ENCODE results near the gene SRL.
A peak's percentile ranks its signal among the peaks of the same experiment; 100 is the strongest.

SRL gene

GRCh38 chr16:4277987-4278513, 36.2 kb upstream of the SRL start:
- FAIRE-seq (no peak), DNase-seq (ENCODE audit: insufficient read length, low spot score) (no peak)
- TF ChIP-seq, protein P1, sequence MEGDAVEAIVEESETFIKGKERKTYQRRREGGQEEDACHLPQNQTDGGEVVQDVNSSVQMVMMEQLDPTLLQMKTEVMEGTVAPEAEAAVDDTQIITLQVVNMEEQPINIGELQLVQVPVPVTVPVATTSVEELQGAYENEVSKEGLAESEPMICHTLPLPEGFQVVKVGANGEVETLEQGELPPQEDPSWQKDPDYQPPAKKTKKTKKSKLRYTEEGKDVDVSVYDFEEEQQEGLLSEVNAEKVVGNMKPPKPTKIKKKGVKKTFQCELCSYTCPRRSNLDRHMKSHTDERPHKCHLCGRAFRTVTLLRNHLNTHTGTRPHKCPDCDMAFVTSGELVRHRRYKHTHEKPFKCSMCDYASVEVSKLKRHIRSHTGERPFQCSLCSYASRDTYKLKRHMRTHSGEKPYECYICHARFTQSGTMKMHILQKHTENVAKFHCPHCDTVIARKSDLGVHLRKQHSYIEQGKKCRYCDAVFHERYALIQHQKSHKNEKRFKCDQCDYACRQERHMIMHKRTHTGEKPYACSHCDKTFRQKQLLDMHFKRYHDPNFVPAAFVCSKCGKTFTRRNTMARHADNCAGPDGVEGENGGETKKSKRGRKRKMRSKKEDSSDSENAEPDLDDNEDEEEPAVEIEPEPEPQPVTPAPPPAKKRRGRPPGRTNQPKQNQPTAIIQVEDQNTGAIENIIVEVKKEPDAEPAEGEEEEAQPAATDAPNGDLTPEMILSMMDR (IDR thresholded peaks at IDR 0.05; ENCODE audit: insufficient read depth, missing control alignments), result no peak

DNA sequence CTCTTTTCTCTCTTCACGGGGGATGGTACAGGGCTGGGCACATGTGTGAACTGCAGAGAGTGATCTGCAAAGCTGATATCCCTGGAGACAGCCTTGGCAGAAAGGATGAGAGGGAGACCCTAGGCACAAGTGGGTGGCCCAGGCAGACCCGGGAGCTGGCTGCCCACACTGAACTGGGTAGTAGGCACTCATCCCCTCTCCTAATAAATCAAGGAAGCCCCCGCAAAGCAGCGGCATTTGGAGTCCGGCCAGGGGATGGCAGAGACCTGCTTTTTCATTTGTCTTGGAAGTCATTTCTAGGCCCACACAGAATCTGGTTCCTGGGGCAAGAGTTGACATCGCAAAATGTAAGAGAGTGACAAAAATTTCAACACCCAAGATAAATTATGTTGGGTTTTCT, 34.0 kb upstream of the SRL start:
- no peak for FAIRE-seq
- no peak for DNase-seq (ENCODE audit: insufficient read length, low spot score)
- TF ChIP-seq, protein P1 (IDR thresholded peaks at IDR 0.05; ENCODE audit: insufficient read depth, missing control alignments), result no peak

DNA sequence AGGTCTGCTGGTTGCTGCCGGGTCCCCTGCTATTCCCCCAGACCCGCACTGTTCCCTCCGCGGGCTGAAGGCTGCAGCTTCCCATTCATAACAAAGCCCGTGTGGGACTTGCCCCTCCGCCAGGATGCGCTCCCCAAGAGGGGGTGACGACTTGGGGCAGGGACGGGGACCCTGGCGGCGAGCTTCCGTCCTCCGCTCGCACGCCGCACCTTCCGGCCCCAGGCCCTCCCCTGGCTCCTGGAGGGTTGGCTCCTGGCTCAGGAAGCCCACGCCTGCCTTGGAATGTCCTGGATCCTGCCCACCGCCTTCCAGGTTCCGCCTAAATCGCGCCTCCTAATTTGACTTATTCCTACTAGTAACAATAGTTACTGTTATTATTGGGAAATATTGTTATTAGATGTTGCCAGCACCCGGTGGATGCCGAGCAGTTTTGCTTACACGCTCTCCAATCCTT, 32.0 kb upstream of the SRL start:
- no peak for FAIRE-seq
- DNase-seq (ENCODE audit: insufficient read length, low spot score), result no peak
- TF ChIP-seq, protein P1 (IDR thresholded peaks at IDR 0.05; ENCODE audit: insufficient read depth, missing control alignments), result no peak

GRCh38 chr16:4272114-4272956, 30.5 kb upstream of the SRL start:
- FAIRE-seq, result no peak
- DNase-seq (ENCODE audit: insufficient read length, low spot score), result no peak
- TF ChIP-seq, protein P1 (IDR thresholded peaks at IDR 0.05; ENCODE audit: insufficient read depth, missing control alignments), result no peak

DNA sequence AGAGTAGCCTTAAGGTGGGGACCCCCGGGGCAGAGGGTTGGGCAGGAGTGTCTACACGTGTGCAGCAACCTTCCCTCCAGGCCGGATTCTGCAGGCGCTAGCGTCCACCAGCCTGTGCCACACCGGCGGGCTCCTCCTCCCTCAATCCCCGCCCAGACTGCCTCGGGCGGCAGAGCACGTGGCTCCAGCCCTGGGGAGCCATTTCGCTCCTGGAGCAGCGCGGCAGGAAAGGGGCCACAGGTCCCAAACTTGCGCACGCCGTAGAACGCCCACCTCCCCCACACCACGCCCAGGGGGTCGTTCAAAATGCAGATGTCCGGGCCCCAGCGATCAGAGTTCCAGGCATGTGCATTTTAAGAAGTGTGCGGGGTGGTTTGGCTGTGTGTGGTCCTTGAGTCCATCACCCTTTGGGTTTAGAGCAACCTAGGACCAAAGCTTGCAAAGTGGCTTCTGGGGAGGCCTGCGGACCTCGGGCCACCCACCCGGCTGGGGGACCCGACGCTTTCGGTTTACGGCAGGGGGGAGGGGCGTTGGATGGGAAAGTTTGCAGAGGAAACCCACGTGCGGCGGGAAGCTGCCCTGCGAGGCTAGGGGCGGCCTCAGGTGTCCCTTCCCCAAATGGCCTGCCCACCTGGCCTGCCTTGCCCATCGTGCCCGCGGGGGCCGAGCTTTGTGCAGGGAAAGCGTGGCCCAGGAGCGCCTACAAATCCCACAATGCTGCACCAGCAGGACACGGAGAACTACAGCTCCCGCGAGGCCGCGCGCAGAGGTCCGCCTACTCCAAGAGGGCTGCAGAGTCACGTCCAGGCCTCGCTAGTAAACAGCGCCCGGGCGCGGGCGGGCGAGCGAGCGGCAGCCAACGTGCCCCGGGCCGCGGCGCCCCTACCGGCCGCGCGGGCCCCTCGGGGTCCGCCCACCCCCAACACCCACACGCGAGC, 29.6 kb upstream of the SRL start:
- TF ChIP-seq, protein P1 (IDR thresholded peaks at IDR 0.05; ENCODE audit: insufficient read depth, missing control alignments), result peak; percentile 16
- no peak for FAIRE-seq
- DNase-seq (ENCODE audit: insufficient read length, low spot score), result peak; percentile 83

DNA sequence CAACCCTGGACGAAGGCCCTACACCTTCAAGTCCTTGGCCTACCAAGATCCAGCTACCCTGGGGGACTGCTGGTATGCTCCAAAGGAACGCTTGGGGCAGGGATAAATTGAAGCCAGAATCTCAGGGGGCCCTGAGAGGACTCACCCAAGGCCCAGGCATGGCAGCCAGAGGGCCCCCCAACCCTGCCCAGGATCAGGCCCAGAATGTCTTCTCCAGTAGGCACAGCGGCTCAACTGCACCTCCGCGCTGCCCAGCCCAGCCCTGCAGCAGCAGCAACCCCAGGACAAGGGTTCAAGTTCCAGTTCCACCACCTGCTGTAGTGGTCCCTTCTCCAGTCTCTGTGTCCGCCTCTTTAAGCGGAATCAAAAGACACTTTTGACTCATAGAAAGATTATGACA, 28.7 kb upstream of the SRL start:
- no peak for FAIRE-seq
- TF ChIP-seq, protein P1 (IDR thresholded peaks at IDR 0.05; ENCODE audit: insufficient read depth, missing control alignments), result no peak
- no peak for DNase-seq (ENCODE audit: insufficient read length, low spot score)
